Activated B cell treated with CpG ODN at 0.5 μM for 24 hours (primary cell): ENCODE results near the gene MLLT10. TPM values are rescaled to one million over a fixed set of nuclear protein-coding genes. Genes with fewer than 3 reads are reported as not detected.

Source experiments
- ATAC-seq: fragments of 200-7000 bp; cut with Tn5 transposase; one replicate; pipeline ENCODE4 v1.10.0; 2021; ENCODE audit warnings: low read depth, mild to moderate bottlenecking, moderate library complexity
- CTCF ChIA-PET: fragments of 350-600 bp; sonication (Branson Sonifier 250); formaldehyde crosslinking; loops from one replicate; lab custom pipeline; 2021; ENCODE audit warnings: antibody characterized with exemption; lab: Charles Lee
- POLR2A ChIA-PET: fragments of 350-600 bp; sonication (Branson Sonifier 250); formaldehyde crosslinking; loops from one replicate; lab custom pipeline; 2021; ENCODE audit warnings: antibody characterized with exemption; lab: Charles Lee
- DNase-seq: peaks from one replicate; pipeline ENCODE4 v3.0.0; 2022
- H3K27ac Mint-ChIP-seq: one replicate; pipeline ENCODE4 v1.8.0; 2020; ENCODE audit warnings: mixed read lengths
- H3K27me3 Mint-ChIP-seq: one replicate; pipeline ENCODE4 v1.8.0; 2021; ENCODE audit warnings: mixed read lengths
- H3K36me3 Mint-ChIP-seq: one replicate; pipeline ENCODE4 v1.8.0; 2021; ENCODE audit warnings: low read depth, mixed read lengths
- H3K4me1 Mint-ChIP-seq: one replicate; pipeline ENCODE4 v1.8.0; 2021; ENCODE audit warnings: mixed read lengths
- H3K4me3 Mint-ChIP-seq: one replicate; pipeline ENCODE4 v1.8.0; 2020; ENCODE audit warnings: mild to moderate bottlenecking, mixed read lengths
- H3K9me3 Mint-ChIP-seq: one replicate; pipeline ENCODE4 v1.8.0; 2020; ENCODE audit warnings: mixed read lengths
- intact Hi-C: fragments of 100-400 bp; cut with micrococcal nuclease; formaldehyde crosslinking; loops from one replicate; pipeline ENCODE4 v1.15.1; 2024
- total RNA-seq: library from RNA; stranded (reverse); gene quantifications from 2 replicates; pipeline ENCODE4 v1.2.3, GENCODE V29; 2022
- TF ChIP-seq, protein P1 (sequence below): fragments of 200-600 bp; IDR thresholded peaks from one replicate; pipeline ENCODE4 v1.8.0; 2022; ENCODE audit warnings: antibody characterized with exemption, mild to moderate bottlenecking

The MLLT10 gene
- total RNA-seq, 1 donor from 2014 or later = 48.7 TPM

DNA sequence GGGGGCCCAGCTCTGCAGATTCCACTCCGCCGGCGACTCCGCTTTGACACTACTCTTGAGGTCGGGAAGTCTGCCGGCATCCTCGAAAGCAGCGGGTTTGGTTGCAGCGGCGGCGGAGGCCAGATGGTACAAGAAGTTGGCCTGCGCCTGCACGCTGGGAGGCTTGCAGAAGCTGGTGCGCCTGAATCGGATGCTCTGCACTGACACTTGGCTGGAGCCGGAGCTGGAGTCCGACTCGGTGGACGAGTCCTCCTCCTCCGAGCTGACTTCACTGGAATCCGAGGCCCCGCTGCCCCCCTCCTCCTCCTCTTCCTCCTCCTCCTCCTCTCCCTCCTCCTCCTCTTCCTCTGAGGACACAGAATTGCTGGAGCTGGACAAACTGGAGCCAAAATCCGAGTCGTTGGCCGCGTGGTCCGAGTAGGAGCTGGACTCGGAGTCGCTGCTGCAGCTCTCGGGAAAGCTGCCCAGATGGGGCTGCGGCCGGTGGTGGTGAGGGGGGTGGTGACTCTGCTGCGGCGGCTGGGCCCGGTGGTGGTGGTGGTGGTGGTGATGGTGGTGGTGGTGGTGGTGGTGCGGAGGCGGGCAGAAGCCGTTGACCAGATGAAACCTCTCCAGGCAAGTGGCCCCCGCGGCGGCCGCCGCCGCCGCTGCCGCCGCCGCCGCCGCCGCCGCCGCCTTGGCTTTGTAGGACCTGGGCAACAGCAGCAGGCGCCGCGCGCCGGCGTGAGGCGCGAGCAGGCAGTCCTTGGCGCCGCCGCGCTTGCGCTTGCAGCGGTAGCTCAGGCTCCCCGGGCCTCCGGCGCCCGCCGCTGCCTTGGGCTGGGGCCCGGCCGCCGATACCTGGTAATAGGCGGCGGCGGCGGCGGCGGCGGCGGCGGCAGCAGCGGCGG, 17.5 kb upstream of the MLLT10 start:
- intact Hi-C loops = loop anchor here (1.0 to 5.0 kb wide), 5 partner anchors 9 to 1656 kb away; partner anchors contain the start of genes MLLT10 and SKIDA1
- Mint-ChIP-seq H3K9me3 (no peaks in the 10 kb centered on the region), H3K27ac (no peak overlapping the region), H3K36me3 (no peaks in the 10 kb centered on the region), H3K4me1 (peaks cover 38% of the 10 kb centered on the region), H3K27me3 (peaks cover 76% of the 10 kb centered on the region), H3K4me3 (peak overlapping the region; percentile 82)
- ChIA-PET POLR2A (interaction anchor here (0.6 to 1.5 kb wide), 3 partner anchors 20 to 920 kb away, joined by 3 to 10 read pairs (median 4); no protein-coding TSS in a partner anchor), CTCF (interaction anchor here (1.4 kb wide), 2 partner anchors 20 to 477 kb away, joined by 4 to 6 read pairs; no protein-coding TSS in a partner anchor)
- TF ChIP-seq, protein P1, sequence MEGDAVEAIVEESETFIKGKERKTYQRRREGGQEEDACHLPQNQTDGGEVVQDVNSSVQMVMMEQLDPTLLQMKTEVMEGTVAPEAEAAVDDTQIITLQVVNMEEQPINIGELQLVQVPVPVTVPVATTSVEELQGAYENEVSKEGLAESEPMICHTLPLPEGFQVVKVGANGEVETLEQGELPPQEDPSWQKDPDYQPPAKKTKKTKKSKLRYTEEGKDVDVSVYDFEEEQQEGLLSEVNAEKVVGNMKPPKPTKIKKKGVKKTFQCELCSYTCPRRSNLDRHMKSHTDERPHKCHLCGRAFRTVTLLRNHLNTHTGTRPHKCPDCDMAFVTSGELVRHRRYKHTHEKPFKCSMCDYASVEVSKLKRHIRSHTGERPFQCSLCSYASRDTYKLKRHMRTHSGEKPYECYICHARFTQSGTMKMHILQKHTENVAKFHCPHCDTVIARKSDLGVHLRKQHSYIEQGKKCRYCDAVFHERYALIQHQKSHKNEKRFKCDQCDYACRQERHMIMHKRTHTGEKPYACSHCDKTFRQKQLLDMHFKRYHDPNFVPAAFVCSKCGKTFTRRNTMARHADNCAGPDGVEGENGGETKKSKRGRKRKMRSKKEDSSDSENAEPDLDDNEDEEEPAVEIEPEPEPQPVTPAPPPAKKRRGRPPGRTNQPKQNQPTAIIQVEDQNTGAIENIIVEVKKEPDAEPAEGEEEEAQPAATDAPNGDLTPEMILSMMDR = no peak
- peak; percentile 48 for DNase-seq
- ATAC-seq = peak; percentile 79

DNA sequence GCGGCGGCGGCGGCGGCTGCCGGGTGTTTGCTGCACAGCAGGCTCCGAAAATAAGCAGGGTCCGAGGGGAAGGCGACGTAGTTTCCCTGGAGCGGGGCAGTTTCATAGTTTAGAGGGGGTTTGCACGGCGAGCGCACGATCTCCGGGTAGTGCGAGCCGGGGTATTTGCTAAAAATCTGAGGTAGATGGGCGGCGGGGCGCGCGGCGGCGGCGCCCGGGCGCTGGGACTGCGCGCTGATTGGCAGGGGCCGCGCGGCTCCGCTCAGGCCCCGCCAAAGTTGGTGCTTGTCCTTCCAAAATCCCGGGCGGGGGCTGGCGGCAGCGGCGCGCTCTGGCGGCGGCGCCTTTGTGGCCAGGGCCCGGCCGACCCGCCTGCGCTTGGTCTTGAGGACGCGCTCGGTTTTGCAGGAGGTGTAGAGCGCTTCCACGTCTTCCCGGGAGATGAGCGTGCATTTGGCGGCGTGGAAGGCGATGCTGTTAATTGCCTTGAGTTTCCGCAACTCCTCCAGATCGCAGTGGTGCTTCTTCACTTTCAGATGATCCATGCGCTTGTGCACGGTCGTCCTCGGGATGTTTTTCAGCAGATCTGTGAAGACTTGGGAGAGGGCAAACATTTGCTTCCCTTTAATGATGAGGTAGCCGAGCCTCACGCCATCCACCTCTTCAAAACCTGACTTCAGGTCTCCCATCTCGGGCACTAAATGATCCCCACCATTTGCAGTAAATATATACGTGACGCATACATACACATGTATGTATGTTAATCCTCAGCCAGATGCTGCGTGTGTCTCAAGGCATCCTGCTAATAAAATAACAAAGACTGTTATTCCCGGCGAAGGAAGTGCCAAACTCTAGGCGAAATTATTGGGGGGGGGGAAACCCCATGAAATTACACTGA, 16.6 kb upstream of the MLLT10 start:
- Mint-ChIP-seq H3K4me3 (peak overlapping the region; percentile 82), H3K36me3 (no peaks in the 10 kb centered on the region), H3K27ac (peak overlapping the region; percentile 32), H3K9me3 (no peaks in the 10 kb centered on the region), H3K27me3 (peaks cover 71% of the 10 kb centered on the region), H3K4me1 (peaks cover 38% of the 10 kb centered on the region)
- intact Hi-C loops = loop anchor here (1.0 to 5.0 kb wide), 5 partner anchors 8 to 1681 kb away; partner anchors contain the start of genes MLLT10 and SKIDA1
- CTCF ChIA-PET = interaction anchor here (0.7 to 1.4 kb wide), 4 partner anchors 21 to 476 kb away, joined by 3 to 7 read pairs (median 5); no protein-coding TSS in a partner anchor
- peak; percentile 39 for DNase-seq
- ATAC-seq = peak; percentile 35
- POLR2A ChIA-PET = interaction anchor here (0.6 to 1.5 kb wide), 6 partner anchors 10 to 919 kb away, joined by 3 to 10 read pairs (median 4); partner anchors contain the start of gene MLLT10
- TF ChIP-seq, protein P1 = no peak

DNA sequence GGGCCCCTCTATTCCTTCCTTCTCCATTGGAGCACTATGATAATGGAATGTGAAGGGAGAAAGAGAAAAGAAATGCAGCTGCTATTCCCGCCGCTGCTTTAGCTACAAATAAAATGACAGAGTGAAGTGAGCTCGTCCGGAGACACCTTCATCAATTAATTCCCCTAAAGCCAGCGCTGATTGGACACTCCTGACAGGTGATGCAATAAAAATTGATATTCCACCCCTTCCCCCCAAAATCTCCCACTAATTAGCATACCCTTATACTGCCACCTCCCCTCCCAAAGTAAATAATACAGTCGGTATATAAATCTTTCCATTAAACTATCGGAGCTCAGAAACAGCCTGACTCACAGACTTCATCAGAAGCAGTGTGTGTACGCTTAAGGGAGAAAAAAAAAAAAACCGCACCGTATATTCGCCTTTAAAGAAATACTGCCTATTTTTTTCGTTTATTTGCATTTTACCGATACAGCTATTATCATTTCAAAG, 15.8 kb upstream of the MLLT10 start:
- Mint-ChIP-seq H3K4me3 (peak overlapping the region; percentile 82), H3K27me3 (peaks cover 64% of the 10 kb centered on the region), H3K36me3 (no peaks in the 10 kb centered on the region), H3K4me1 (peaks cover 38% of the 10 kb centered on the region), H3K27ac (peak overlapping the region; percentile 32), H3K9me3 (no peaks in the 10 kb centered on the region)
- CTCF ChIA-PET = interaction anchor here (0.6 to 1.1 kb wide), 4 partner anchors 22 to 1471 kb away, joined by 3 to 7 read pairs (median 4); no protein-coding TSS in a partner anchor
- DNase-seq = no peak
- no peak for ATAC-seq
- intact Hi-C loops = loop anchor here (2.0 to 5.0 kb wide), 2 partner anchors 1654 to 1681 kb away; no protein-coding TSS in a partner anchor
- TF ChIP-seq, protein P1 = no peak
- POLR2A ChIA-PET = interaction anchor here (0.8 to 1.4 kb wide), 4 partner anchors 9 to 735 kb away, joined by 3 to 5 read pairs (median 4); partner anchors contain the start of gene MLLT10

DNA sequence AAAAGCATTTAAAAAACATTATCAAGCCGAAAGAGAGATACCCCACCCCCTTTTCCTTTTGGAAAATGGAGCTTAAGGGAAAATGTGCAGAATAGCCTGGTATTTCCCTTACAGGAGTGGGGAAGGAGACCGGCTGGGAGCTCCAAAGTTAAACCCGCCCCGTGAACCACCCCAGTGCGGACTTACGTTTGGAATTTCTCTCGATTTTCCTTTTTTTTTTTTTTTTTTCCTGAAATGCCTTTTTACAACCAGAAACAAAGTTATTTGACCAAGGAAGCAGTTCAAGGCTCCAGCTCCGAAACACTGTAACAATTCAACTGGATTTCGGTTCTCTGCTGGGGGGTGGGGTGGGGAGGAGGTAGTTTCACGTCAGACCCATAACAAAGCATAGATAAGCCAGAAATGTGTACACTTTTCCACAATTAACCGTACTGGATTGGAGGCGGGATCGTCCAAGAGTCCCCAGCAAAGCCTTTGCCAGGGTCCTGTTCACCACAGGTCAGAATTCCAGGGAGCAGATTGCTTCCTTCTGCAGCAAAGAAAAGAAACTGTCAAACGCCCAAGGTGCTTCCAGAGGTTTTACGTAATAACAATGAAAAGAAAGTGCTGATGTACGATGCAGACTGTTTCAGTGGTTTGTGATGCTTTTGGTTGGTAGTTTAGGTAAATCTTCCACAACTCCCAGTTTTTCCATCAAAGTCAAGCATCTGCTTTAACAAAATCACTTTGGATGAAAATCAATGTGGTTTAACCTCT, 15.2 kb upstream of the MLLT10 start:
- ATAC-seq (no peak), DNase-seq (no peak)
- Mint-ChIP-seq H3K27ac (peak overlapping the region; percentile 61), H3K4me1 (peaks cover 38% of the 10 kb centered on the region), H3K4me3 (peak overlapping the region; percentile 82), H3K36me3 (no peaks in the 10 kb centered on the region), H3K27me3 (peaks cover 69% of the 10 kb centered on the region), H3K9me3 (no peaks in the 10 kb centered on the region)
- TF ChIP-seq, protein P1 = no peak
- intact Hi-C loops = loop anchor here (2.0 to 5.0 kb wide), 2 partner anchors 1653 to 1680 kb away; no protein-coding TSS in a partner anchor
- POLR2A ChIA-PET = interaction anchor here (0.6 to 1.4 kb wide), 5 partner anchors 8 to 824 kb away, joined by 3 to 5 read pairs (median 3); partner anchors contain the start of gene MLLT10
- CTCF ChIA-PET = interaction anchor here (0.6 to 1.1 kb wide), 4 partner anchors 23 to 1470 kb away, joined by 3 to 7 read pairs (median 4); no protein-coding TSS in a partner anchor
